Thyroid gland (tissue), 4 donors: Measurements from ENCODE around the gene NUMB. TPM values are rescaled to one million over a fixed set of nuclear protein-coding genes. Genes with fewer than 3 reads are reported as not detected.
A peak's percentile ranks its signal among the peaks of the same experiment; 100 is the strongest.

Experiments used
- DNase-seq, 2 donors: peaks; one replicate each; pipeline ENCODE4 v3.0.0-alpha.2; 2019
- H3K27ac ChIP-seq, 3 donors: fragments of 200-600 bp; sonication (generic); 1 replicate in 2 of 3; 2 replicates in 1 of 3; pipeline ENCODE4 v1.5.1; 2016 to 2019; ENCODE audit warnings: mild to moderate bottlenecking in 1 of 3, moderate library complexity in 1 of 3
- H3K27me3 ChIP-seq: fragments of 200-600 bp; sonication (generic); one replicate; pipeline ENCODE4 v1.5.1; 2019
- H3K36me3 ChIP-seq, 2 donors: fragments of 200-600 bp; sonication (generic); one replicate each; pipeline ENCODE4 v1.5.1; 2016 to 2019
- H3K4me1 ChIP-seq, 2 donors: fragments of 200-600 bp; sonication (generic); one replicate each; pipeline ENCODE4 v1.5.1; 2017 to 2019
- H3K4me3 ChIP-seq, 3 donors: fragments of 200-600 bp; sonication (generic); replicated peaks in 1 of 3; 1 replicate in 2 of 3; 2 replicates in 1 of 3; pipeline ENCODE4 v1.5.1; 2016; ENCODE audit warnings: mild to moderate bottlenecking in 1 of 3
- H3K9me3 ChIP-seq: fragments of 200-600 bp; sonication (generic); one replicate; pipeline ENCODE4 v1.5.1; 2017
- CTCF ChIP-seq, 6 experiments: fragments of 200-600 bp in 3 of 6; fragments of 450-650 bp in 3 of 6; sonication (generic) in 3 of 6; IDR thresholded peaks; one replicate each; pipeline ENCODE4 v1.5.1; 2016 to 2019; ENCODE audit warnings: antibody characterized with exemption in 6 of 6, mild to moderate bottlenecking in 2 of 6, inconsistent platforms in 1 of 6, moderate library complexity in 1 of 6
- POLR2A ChIP-seq, 2 donors: fragments of 450-650 bp; IDR thresholded peaks; one replicate each; pipeline ENCODE4 v1.6.1; 2017; ENCODE audit warnings: antibody characterized with exemption in 2 of 2, mild to moderate bottlenecking in 2 of 2, moderate library complexity in 1 of 2
- WGBS, 2 donors: methylation state at CpG; one replicate each; pipeline ENCODE4 v1.1.5; 2017; 5-methylcytosine and 5-hydroxymethylcytosine counted together
- intact Hi-C: fragments of 100-400 bp; cut with DNase I; formaldehyde crosslinking; loops from one replicate; pipeline ENCODE4 v1.15.1; 2023
- total RNA-seq, 4 donors: library from RNA; depleted of rRNA; stranded (reverse); fragments of >200 nt; gene quantifications; one replicate each; pipeline ENCODE4 v1.2.3, GENCODE V29; 2016

Gene NUMB
- total RNA-seq, 4 donors from 2014 or later = 67.1 to 101 (median 86.7) TPM

- peaks cover 14 to 25% of the 10 kb centered on the region in 2 donors for H3K36me3 ChIP-seq
- H3K4me1 ChIP-seq = peaks cover 0 to 10% of the 10 kb centered on the region in 2 donors
- no peak overlapping the region for H3K4me3 ChIP-seq
- 87 to 90% methylated on average over 2 of the region's 2 CpGs for WGBS, 2 donors
- H3K27me3 ChIP-seq = no peaks in the 10 kb centered on the region
- TF ChIP-seq CTCF (IDR thresholded peaks at IDR 0.05) (no peak), POLR2A (IDR thresholded peaks at IDR 0.05) (no peak)
- intact Hi-C loops = no loop called here
- DNase-seq = no peak
- peak overlapping the region in 1 of 3 donors; percentile 27 for H3K27ac ChIP-seq
- H3K9me3 ChIP-seq = no peaks in the 10 kb centered on the region
Measured at GRCh38 chr14:73286598-73286997, 171.7 kb downstream of the NUMB start.

- Histone ChIP-seq H3K4me1 (peaks cover 0 to 10% of the 10 kb centered on the region in 2 donors), H3K27ac (peak overlapping the region in 1 of 3 donors; percentile 27), H3K4me3 (no peak overlapping the region), H3K36me3 (peaks cover 14 to 26% of the 10 kb centered on the region in 2 donors), H3K9me3 (no peaks in the 10 kb centered on the region), H3K27me3 (no peaks in the 10 kb centered on the region)
- intact Hi-C loops = no loop called here
- no peak for TF ChIP-seq CTCF (IDR thresholded peaks at IDR 0.05)
- no peak for TF ChIP-seq POLR2A (IDR thresholded peaks at IDR 0.05)
- 88 to 93% methylated on average over 1 of the region's 1 CpG for WGBS, 2 donors
- no peak for DNase-seq
Measured at GRCh38 chr14:73285979-73286378, 172.4 kb downstream of the NUMB start.

GRCh38 chr14:73283608-73284379 lies 174.6 kb downstream of the NUMB start:
- H3K4me3 ChIP-seq = no peak overlapping the region
- 73 to 74% methylated on average over 12 of the region's 12 CpGs for WGBS, 2 donors
- intact Hi-C loops = no loop called here
- no peaks in the 10 kb centered on the region for H3K9me3 ChIP-seq
- H3K4me1 ChIP-seq = peaks cover 0 to 10% of the 10 kb centered on the region in 2 donors
- no peaks in the 10 kb centered on the region for H3K27me3 ChIP-seq
- peaks cover 22 to 33% of the 10 kb centered on the region in 2 donors for H3K36me3 ChIP-seq
- H3K27ac ChIP-seq = no peak overlapping the region
- TF ChIP-seq CTCF (IDR thresholded peaks at IDR 0.05) (peak in 1 of 6 experiments; percentile 8), POLR2A (IDR thresholded peaks at IDR 0.05) (no peak)
- DNase-seq = no peak

- WGBS, 2 donors = 92 to 99% methylated on average over 5 of the region's 5 CpGs
- intact Hi-C loops = no loop called here
- H3K36me3 ChIP-seq = peaks cover 23 to 41% of the 10 kb centered on the region in 2 donors
Measured at GRCh38 chr14:73280903-73281302, 177.4 kb downstream of the NUMB start.

More at GRCh38 chr14:73280903-73281302, 177.4 kb downstream of the NUMB start:
- H3K27me3 ChIP-seq = no peaks in the 10 kb centered on the region
- H3K4me1 ChIP-seq = no peaks in the 10 kb centered on the region
- TF ChIP-seq POLR2A (IDR thresholded peaks at IDR 0.05) = no peak
- no peak for TF ChIP-seq CTCF (IDR thresholded peaks at IDR 0.05)
- no peak overlapping the region for H3K27ac ChIP-seq
- no peak for DNase-seq
- no peaks in the 10 kb centered on the region for H3K9me3 ChIP-seq
- no peak overlapping the region for H3K4me3 ChIP-seq
